Epithelial cell of esophagus (primary cell): ENCODE measurements around the gene STK4.
A peak's percentile ranks its signal among the peaks of the same experiment; 100 is the strongest.

Experiments
- DNase-seq: peaks from one replicate; pipeline ENCODE4 v3.0.0; 2010; ENCODE audit warnings: low read depth
- H3K4me3 ChIP-seq: 2 replicates; pipeline ENCODE4 v1.5.1; 2011; ENCODE audit warnings: mild to moderate bottlenecking, low read length, control low read depth
- TF ChIP-seq, protein P1 (sequence below): IDR thresholded peaks from 2 replicates; pipeline ENCODE4 v1.5.1; 2011; ENCODE audit warnings: low read depth, mild to moderate bottlenecking, low read length, control low read depth, inconsistent platforms; ENCODE audit not compliant: insufficient read depth; ENCODE audit errors: missing control alignments

The STK4 gene

DNA sequence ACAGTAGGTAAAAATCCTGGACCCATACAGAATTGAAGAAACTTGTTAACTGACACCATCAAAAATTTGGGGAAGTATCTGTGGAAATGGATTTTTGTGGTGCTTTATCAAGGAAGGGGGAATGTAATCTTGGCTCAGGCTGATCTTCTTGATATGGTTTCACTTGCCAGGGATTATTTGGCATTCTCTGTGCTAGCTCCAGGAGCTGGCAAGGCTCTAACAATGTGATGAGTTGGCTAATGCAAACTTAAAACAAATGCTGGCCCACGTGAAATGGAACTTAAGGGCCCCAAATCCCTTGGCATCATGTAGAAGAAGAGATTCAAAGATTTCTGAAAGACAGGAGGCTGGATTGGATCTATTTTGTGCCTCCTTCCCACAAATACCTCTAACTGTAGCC, 121.5 kb downstream of the STK4 start:
- no peak for DNase-seq
- TF ChIP-seq, protein P1, sequence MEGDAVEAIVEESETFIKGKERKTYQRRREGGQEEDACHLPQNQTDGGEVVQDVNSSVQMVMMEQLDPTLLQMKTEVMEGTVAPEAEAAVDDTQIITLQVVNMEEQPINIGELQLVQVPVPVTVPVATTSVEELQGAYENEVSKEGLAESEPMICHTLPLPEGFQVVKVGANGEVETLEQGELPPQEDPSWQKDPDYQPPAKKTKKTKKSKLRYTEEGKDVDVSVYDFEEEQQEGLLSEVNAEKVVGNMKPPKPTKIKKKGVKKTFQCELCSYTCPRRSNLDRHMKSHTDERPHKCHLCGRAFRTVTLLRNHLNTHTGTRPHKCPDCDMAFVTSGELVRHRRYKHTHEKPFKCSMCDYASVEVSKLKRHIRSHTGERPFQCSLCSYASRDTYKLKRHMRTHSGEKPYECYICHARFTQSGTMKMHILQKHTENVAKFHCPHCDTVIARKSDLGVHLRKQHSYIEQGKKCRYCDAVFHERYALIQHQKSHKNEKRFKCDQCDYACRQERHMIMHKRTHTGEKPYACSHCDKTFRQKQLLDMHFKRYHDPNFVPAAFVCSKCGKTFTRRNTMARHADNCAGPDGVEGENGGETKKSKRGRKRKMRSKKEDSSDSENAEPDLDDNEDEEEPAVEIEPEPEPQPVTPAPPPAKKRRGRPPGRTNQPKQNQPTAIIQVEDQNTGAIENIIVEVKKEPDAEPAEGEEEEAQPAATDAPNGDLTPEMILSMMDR = no peak
- H3K4me3 ChIP-seq = no peak overlapping the region

- TF ChIP-seq, protein P1 = no peak
- DNase-seq = peak; percentile 71
- H3K4me3 ChIP-seq = no peak overlapping the region
Measured at GRCh38 chr20:45088247-45088646, 121.9 kb downstream of the STK4 start.

- no peak overlapping the region for H3K4me3 ChIP-seq
- TF ChIP-seq, protein P1 = no peak
- DNase-seq = no peak
Measured at GRCh38 chr20:45090481-45090880, 124.2 kb downstream of the STK4 start.

GRCh38 chr20:45091366-45091765, 125.1 kb downstream of the STK4 start:
- H3K4me3 ChIP-seq = no peak overlapping the region

DNA sequence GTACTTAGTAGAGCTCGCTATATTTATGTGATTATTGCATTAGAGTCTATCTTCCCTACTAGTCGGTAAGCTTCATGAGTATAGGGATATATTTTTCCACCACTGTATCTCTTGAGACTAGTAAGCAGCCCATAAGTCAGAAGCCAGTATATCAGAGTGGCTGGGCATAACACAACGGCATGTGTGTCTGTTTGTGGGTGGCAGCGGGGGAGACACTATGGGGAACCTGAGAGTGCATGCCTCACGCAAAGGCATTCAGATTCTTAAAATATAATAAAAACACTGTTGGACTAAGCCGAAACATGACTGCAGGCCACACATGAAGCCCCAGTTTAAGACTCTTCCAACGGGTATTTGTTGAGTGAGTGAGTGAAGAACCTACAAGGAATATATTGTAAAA, 126.6 kb downstream of the STK4 start:
- DNase-seq = no peak

More at GRCh38 chr20:45091366-45091765, 125.1 kb downstream of the STK4 start:
- TF ChIP-seq, protein P1 = no peak
- no peak for DNase-seq

GRCh38 chr20:45094201-45094600, 127.9 kb downstream of the STK4 start:
- no peak overlapping the region for H3K4me3 ChIP-seq
- TF ChIP-seq, protein P1 = no peak
- DNase-seq = no peak

More for the DNA sequence above, 126.6 kb downstream of the STK4 start:
- H3K4me3 ChIP-seq = no peak overlapping the region
- TF ChIP-seq, protein P1 = no peak

GRCh38 chr20:45094864-45095574, 128.7 kb downstream of the STK4 start:
- TF ChIP-seq, protein P1 = no peak
- H3K4me3 ChIP-seq = no peak overlapping the region
- DNase-seq = no peak
